NCI-H748 treated with DMSO at 0.1 percent for 48 hours (cell line): ENCODE measurements around the gene KRTAP9-9.
"Not testable (repeated sequence)": the region's sequence is repeated elsewhere in the genome, so short reads cannot be mapped to it uniquely, and the experiment has no call there.

Experiments used
- DNase-seq: peaks from one replicate; lab custom pipeline; 2025; lab: John Stamatoyannopoulos, UW

Gene KRTAP9-9

GRCh38 chr17:41265078-41265477 lies 9.9 kb downstream of the KRTAP9-9 start, which contains the start of gene KRTAP9-6:
Gene KRTAP9-6, plus strand, starts transcription at chr17:41265378. Its CDS starts 0 bp downstream, at chr17:41265378.
- DNase-seq, result no peak

GRCh38 chr17:41267711-41268110 lies 12.5 kb downstream of the KRTAP9-9 start:
- no peak for DNase-seq

- DNase-seq, result not testable (repeated sequence)
Observed at GRCh38 chr17:41271323-41271722, 16.1 kb downstream of the KRTAP9-9 start.

GRCh38 chr17:41271858-41272257 lies 16.7 kb downstream of the KRTAP9-9 start:
- no peak for DNase-seq

GRCh38 chr17:41275648-41276190 lies 20.5 kb downstream of the KRTAP9-9 start, which contains the start of gene KRTAP9-7:
Gene KRTAP9-7, plus strand, starts transcription at chr17:41275698. Its CDS starts 0 bp downstream, at chr17:41275698.
- DNase-seq, result not testable (repeated sequence)

- DNase-seq, result no peak
Observed at GRCh38 chr17:41278176-41278955, 23.2 kb downstream of the KRTAP9-9 start.

GRCh38 chr17:41284043-41284442 lies 28.9 kb downstream of the KRTAP9-9 start:
- DNase-seq, result no peak

- no peak for DNase-seq
Observed at GRCh38 chr17:41284546-41284945, 29.4 kb downstream of the KRTAP9-9 start.

GRCh38 chr17:41287050-41287449 lies 31.9 kb downstream of the KRTAP9-9 start:
- DNase-seq, result no peak

- DNase-seq, result no peak
Observed at GRCh38 chr17:41294016-41294415, 38.8 kb downstream of the KRTAP9-9 start.

GRCh38 chr17:41296846-41297245 lies 41.7 kb downstream of the KRTAP9-9 start:
- no peak for DNase-seq

GRCh38 chr17:41298458-41299135 lies 43.4 kb downstream of the KRTAP9-9 start:
- DNase-seq, result no peak

GRCh38 chr17:41301204-41301790 lies 46.1 kb downstream of the KRTAP9-9 start:
- no peak for DNase-seq

GRCh38 chr17:41301916-41302901 lies 47.0 kb downstream of the KRTAP9-9 start, which contains the start of gene KRTAP29-1:
Gene KRTAP29-1, minus strand, starts transcription at chr17:41302851. Its CDS starts 0 bp downstream, at chr17:41302851.
- DNase-seq, result no peak

- DNase-seq, result no peak
Observed at GRCh38 chr17:41302981-41303380, 47.8 kb downstream of the KRTAP9-9 start.

GRCh38 chr17:41304091-41304490 lies 48.9 kb downstream of the KRTAP9-9 start:
- no peak for DNase-seq
